Body of pancreas (tissue), 4 donors: ENCODE data around the gene COIL.

Source experiments
- POLR2A ChIP-seq, 3 donors: fragments of 450-650 bp; IDR thresholded peaks; one replicate each; pipeline ENCODE4 v1.6.1; 2016; ENCODE audit warnings: antibody characterized with exemption in 3 of 3, mild to moderate bottlenecking in 2 of 3
- TF ChIP-seq, protein P1 (sequence below), 7 experiments: fragments of 450-650 bp in 4 of 7; fragments of 200-600 bp in 3 of 7; sonication (generic) in 3 of 7; IDR thresholded peaks; one replicate each; pipeline ENCODE4 v1.5.1; 2016 to 2019; ENCODE audit warnings: antibody characterized with exemption in 7 of 7

DNA sequence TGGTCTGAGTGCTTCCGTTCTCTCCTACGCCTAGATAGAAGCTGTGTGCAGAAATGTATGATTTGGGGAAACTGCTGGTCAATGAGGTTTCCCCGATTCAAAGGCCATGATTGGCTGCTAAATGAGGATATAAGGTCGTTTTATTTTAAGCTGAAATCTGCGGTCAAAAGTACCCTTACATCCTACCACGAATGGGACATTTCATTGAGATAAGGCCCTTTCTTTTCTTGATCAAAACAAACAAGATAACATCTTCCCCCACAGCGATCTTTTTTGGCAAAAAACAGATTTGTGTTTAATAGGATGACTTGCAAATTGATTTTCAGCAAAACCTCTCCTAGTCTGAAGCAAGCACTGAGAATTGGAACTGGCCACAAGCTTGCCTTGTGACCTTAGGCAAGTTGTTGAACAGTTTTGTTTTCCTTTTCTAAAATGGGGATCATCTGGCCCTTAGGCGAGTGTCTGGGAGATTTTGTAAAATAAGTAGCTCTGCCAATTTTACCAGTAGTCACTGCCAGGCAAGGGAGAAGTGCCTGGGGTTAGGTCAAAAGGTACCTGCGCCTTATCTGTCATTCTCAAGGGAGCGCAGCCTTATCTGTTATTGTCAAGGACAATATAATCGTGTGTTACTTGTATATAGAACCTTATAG lies 17.7 kb upstream of the COIL start:
- TF ChIP-seq, protein P1, sequence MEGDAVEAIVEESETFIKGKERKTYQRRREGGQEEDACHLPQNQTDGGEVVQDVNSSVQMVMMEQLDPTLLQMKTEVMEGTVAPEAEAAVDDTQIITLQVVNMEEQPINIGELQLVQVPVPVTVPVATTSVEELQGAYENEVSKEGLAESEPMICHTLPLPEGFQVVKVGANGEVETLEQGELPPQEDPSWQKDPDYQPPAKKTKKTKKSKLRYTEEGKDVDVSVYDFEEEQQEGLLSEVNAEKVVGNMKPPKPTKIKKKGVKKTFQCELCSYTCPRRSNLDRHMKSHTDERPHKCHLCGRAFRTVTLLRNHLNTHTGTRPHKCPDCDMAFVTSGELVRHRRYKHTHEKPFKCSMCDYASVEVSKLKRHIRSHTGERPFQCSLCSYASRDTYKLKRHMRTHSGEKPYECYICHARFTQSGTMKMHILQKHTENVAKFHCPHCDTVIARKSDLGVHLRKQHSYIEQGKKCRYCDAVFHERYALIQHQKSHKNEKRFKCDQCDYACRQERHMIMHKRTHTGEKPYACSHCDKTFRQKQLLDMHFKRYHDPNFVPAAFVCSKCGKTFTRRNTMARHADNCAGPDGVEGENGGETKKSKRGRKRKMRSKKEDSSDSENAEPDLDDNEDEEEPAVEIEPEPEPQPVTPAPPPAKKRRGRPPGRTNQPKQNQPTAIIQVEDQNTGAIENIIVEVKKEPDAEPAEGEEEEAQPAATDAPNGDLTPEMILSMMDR (IDR thresholded peaks at IDR 0.05) = no peak
- TF ChIP-seq POLR2A (IDR thresholded peaks at IDR 0.05) = no peak
